Heart left ventricle (tissue), 13 donors: Measurements from ENCODE around the gene UBR1.

Experiments
- CTCF ChIP-seq, 12 donors: fragments of 200-600 bp; sonication (generic) in 4 of 12; IDR thresholded peaks; one replicate each; pipeline versions ENCODE4 v1.5.0 to v1.8.0; 2018 to 2022; ENCODE audit warnings: antibody characterized with exemption in 12 of 12, mild to moderate bottlenecking in 5 of 12
- POLR2A ChIP-seq, 2 donors: fragments of 450-650 bp; IDR thresholded peaks; one replicate each; pipeline ENCODE4 v1.6.1; 2017; ENCODE audit warnings: antibody characterized with exemption in 2 of 2, mild to moderate bottlenecking in 2 of 2, moderate library complexity in 2 of 2
- donor health status: ischemic (EF 13 %, LVEDD 7.1; RV severe dilation, severe dysfunction).
- donor health status: DM: no; HTN: yes; CAD: no.
- donor health status: DM: no; HTN: no; CAD: no.
- donor health status: ischemic (EF 25% LVEDD 6.9; RV normal size, moderate dysfunction).
- donor health status: ischemic (EF 25% LVEDD 5.7; RV mildly dilated, moderate dysfunction).
- donor health status: ischemic (EF 35%, LVEDD 5.7; RV mildly dilated, moderate dysfunction).
- donor health status: nonischemic (EF 11% LVEDD 7.7; RV severe dilation, severe dysfunction).
- donor health status: DM: yes; HTN: yes; CAD: no.
- donor health status: PGD.
- donor health status: ischemic (EF 29% LVEDD 5.4; RV normal size, mild dysfunction).
- donor health status: nonischemic (EF 23%, LVEDD 6.1; RV moderate dilation, normal function).

GRCh38 chr15:43096411-43096810, 9.4 kb downstream of the UBR1 start:
- no peak for TF ChIP-seq CTCF (IDR thresholded peaks at IDR 0.05)
- no peak for TF ChIP-seq POLR2A (IDR thresholded peaks at IDR 0.05)
